HepG2 (cell line): ENCODE results near the gene CSF3R. TPM values are rescaled to one million over a fixed set of nuclear protein-coding genes. Genes with fewer than 3 reads are reported as not detected.

Source experiments
- AGO1 ChIP-seq: fragments of 200-400 bp; formaldehyde crosslinking; IDR thresholded peaks from 2 replicates; pipeline ENCODE4 v1.6.1; 2017; ENCODE audit warnings: mild to moderate bottlenecking, low read depth, low read length, moderate library complexity; ENCODE audit not compliant: poor library complexity, severe bottlenecking
- FOXP4 ChIP-seq: sonication (generic); formaldehyde crosslinking; IDR thresholded peaks from 2 replicates; pipeline ENCODE4 v1.4.0; 2020; ENCODE audit warnings: missing genetic modification reagents
- RFXAP ChIP-seq: sonication (generic); formaldehyde crosslinking; IDR thresholded peaks from 2 replicates; pipeline ENCODE4 v1.4.0; 2020; ENCODE audit warnings: missing genetic modification reagents, borderline replicate concordance
- SATB2 ChIP-seq: sonication (generic); formaldehyde crosslinking; IDR thresholded peaks from 2 replicates; pipeline ENCODE4 v1.5.0; 2020; ENCODE audit warnings: missing genetic modification reagents
- ZNF160 ChIP-seq: sonication (generic); formaldehyde crosslinking; IDR thresholded peaks from 2 replicates; pipeline ENCODE4 v1.8.0; 2022; ENCODE audit warnings: mild to moderate bottlenecking, inconsistent platforms, missing genetic modification reagents
- ZNF780A ChIP-seq: sonication (generic); formaldehyde crosslinking; IDR thresholded peaks from 2 replicates; pipeline ENCODE4 v1.8.0; 2022; ENCODE audit warnings: mild to moderate bottlenecking, missing genetic modification reagents, moderate library complexity
- polyA plus RNA-seq, 8 experiments: library from polyadenylated mRNA; depleted of rRNA in 3 of 8; stranded (reverse) in 7 of 8; unstranded in 1 of 8; fragments of >200 nt; fragmentation: Illumina TruSeq in 4 of 8; extraction: Trizol in 4 of 8; gene quantifications; 2 replicates each; pipeline versions ENCODE4 v1.2.1 to v1.2.3, GENCODE V29; 2011 to 2016; ENCODE audit warnings: low read depth in 4 of 8, missing spikeins in 1 of 8, mixed read lengths in 1 of 8; ENCODE audit not compliant: insufficient read depth in 1 of 8
- total RNA-seq, 5 experiments: library from RNA; depleted of rRNA; stranded (reverse); fragments of >200 nt; fragmentation: Illumina TruSeq; extraction: Trizol; gene quantifications; 2 replicates each; pipeline ENCODE4 v1.2.3, GENCODE V29; 2016; ENCODE audit warnings: low read depth in 1 of 5
- TF ChIP-seq, protein P1 (sequence below), 2 experiments: sonication (generic) in 1 of 2; formaldehyde crosslinking in 1 of 2; IDR thresholded peaks; 2 replicates each; pipeline versions ENCODE4 v1.6.1 to v1.9.0; 2014 to 2022; ENCODE audit warnings: antibody characterized with exemption in 1 of 2, borderline replicate concordance in 1 of 2, inconsistent platforms in 1 of 2, low read depth in 1 of 2, missing genetic modification reagents in 1 of 2
- TF ChIP-seq, protein P2 (sequence below): sonication (generic); formaldehyde crosslinking; IDR thresholded peaks from 2 replicates; pipeline ENCODE4 v1.4.0; 2020; ENCODE audit warnings: low read depth, missing genetic modification reagents
- TF ChIP-seq, protein P3 (sequence below): sonication (generic); formaldehyde crosslinking; IDR thresholded peaks from 2 replicates; pipeline ENCODE4 v1.4.0; 2020; ENCODE audit warnings: missing genetic modification reagents, low read depth, mild to moderate bottlenecking, borderline replicate concordance

The CSF3R gene
- total and polyA plus RNA-seq, 2 of the 13 experiments (the other 11 are each of a cell fraction or from before 2014, with no cell fraction given): 11.9 to 28.8 TPM

DNA sequence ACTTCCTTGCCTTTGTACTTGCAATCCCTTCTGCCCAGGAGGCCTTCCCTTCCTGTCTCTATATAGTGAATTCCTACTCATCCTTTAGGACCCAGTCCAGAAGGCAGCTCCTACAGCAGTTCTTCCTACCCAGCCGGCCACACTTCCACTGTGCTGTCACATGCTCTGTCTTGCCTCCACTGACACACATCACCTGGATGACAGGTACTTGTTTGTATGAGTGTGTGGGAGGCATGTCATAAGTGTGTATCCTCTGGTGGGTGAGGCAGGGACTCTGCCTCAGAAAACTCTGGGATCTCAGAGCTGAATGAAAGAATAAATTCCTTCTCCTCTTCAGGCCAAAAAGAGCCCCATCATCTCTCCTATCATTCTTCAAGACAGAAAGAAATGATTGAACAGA is 27.3 kb downstream of the CSF3R start (continued):
- TF ChIP-seq, protein P1, sequence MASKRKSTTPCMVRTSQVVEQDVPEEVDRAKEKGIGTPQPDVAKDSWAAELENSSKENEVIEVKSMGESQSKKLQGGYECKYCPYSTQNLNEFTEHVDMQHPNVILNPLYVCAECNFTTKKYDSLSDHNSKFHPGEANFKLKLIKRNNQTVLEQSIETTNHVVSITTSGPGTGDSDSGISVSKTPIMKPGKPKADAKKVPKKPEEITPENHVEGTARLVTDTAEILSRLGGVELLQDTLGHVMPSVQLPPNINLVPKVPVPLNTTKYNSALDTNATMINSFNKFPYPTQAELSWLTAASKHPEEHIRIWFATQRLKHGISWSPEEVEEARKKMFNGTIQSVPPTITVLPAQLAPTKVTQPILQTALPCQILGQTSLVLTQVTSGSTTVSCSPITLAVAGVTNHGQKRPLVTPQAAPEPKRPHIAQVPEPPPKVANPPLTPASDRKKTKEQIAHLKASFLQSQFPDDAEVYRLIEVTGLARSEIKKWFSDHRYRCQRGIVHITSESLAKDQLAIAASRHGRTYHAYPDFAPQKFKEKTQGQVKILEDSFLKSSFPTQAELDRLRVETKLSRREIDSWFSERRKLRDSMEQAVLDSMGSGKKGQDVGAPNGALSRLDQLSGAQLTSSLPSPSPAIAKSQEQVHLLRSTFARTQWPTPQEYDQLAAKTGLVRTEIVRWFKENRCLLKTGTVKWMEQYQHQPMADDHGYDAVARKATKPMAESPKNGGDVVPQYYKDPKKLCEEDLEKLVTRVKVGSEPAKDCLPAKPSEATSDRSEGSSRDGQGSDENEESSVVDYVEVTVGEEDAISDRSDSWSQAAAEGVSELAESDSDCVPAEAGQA (IDR thresholded peaks at IDR 0.05; ENCODE audit: low read depth): no peak
- TF ChIP-seq, protein P1 (CRISPR knock-in tag; IDR thresholded peaks at IDR 0.05; ENCODE audit: borderline replicate concordance): no peak
- TF ChIP-seq ZNF160 (CRISPR knock-in tag): no peak
- TF ChIP-seq, protein P2, sequence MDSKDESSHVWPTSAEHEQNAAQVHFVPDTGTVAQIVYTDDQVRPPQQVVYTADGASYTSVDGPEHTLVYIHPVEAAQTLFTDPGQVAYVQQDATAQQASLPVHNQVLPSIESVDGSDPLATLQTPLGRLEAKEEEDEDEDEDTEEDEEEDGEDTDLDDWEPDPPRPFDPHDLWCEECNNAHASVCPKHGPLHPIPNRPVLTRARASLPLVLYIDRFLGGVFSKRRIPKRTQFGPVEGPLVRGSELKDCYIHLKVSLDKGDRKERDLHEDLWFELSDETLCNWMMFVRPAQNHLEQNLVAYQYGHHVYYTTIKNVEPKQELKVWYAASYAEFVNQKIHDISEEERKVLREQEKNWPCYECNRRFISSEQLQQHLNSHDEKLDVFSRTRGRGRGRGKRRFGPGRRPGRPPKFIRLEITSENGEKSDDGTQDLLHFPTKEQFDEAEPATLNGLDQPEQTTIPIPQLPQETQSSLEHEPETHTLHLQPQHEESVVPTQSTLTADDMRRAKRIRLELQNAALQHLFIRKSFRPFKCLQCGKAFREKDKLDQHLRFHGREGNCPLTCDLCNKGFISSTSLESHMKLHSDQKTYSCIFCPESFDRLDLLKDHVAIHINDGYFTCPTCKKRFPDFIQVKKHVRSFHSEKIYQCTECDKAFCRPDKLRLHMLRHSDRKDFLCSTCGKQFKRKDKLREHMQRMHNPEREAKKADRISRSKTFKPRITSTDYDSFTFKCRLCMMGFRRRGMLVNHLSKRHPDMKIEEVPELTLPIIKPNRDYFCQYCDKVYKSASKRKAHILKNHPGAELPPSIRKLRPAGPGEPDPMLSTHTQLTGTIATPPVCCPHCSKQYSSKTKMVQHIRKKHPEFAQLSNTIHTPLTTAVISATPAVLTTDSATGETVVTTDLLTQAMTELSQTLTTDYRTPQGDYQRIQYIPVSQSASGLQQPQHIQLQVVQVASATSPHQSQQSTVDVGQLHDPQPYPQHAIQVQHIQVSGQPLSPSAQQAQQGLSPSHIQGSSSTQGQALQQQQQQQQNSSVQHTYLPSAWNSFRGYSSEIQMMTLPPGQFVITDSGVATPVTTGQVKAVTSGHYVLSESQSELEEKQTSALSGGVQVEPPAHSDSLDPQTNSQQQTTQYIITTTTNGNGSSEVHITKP: no peak
- no peak for TF ChIP-seq SATB2
- TF ChIP-seq, protein P3, sequence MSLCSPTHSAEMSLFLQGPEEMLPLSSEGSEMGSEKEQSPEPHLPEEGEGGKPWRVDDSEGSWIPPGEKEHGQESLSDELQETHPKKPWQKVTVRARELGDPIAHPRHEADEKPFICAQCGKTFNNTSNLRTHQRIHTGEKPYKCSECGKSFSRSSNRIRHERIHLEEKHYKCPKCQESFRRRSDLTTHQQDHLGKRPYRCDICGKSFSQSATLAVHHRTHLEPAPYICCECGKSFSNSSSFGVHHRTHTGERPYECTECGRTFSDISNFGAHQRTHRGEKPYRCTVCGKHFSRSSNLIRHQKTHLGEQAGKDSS (CRISPR knock-in tag): no peak
- TF ChIP-seq FOXP4 (CRISPR knock-in tag): no peak
- TF ChIP-seq RFXAP (CRISPR knock-in tag): no peak
- no peak for TF ChIP-seq ZNF780A (CRISPR knock-in tag)
- TF ChIP-seq AGO1: no peak
- TF ChIP-seq, all 625 proteins: peak for 0
